Testis (tissue), 3 donors: ENCODE data around the gene ACAD11. TPM values are rescaled to one million over a fixed set of nuclear protein-coding genes. Genes with fewer than 3 reads are reported as not detected.
"Not testable (repeated sequence)": the region's sequence is repeated elsewhere in the genome, so short reads cannot be mapped to it uniquely, and the experiment has no call there.

Source experiments
- DNase-seq: peaks from one replicate; pipeline ENCODE4 v3.0.0-alpha.2; 2019
- H3K27ac ChIP-seq, 2 donors: fragments of 200-600 bp; sonication (generic); one replicate each; pipeline ENCODE4 v1.5.1; 2019
- H3K27me3 ChIP-seq: fragments of 200-600 bp; sonication (generic); one replicate; pipeline ENCODE4 v1.5.1; 2019
- H3K36me3 ChIP-seq: fragments of 200-600 bp; sonication (generic); one replicate; pipeline ENCODE4 v1.5.1; 2017; ENCODE audit warnings: low read depth; ENCODE audit errors: missing control alignments
- H3K4me1 ChIP-seq: fragments of 200-600 bp; sonication (generic); one replicate; pipeline ENCODE4 v1.5.1; 2019
- H3K4me3 ChIP-seq, 2 donors: fragments of 200-600 bp; sonication (generic); one replicate each; pipeline ENCODE4 v1.5.1; 2017 to 2019
- H3K9me3 ChIP-seq: fragments of 200-600 bp; sonication (generic); one replicate; pipeline ENCODE4 v1.5.1; 2017
- CTCF ChIP-seq, 3 experiments: fragments of 450-650 bp in 2 of 3; fragments of 200-600 bp in 1 of 3; sonication (generic) in 1 of 3; IDR thresholded peaks; one replicate each; pipeline ENCODE4 v1.5.1; 2016 to 2019; ENCODE audit warnings: antibody characterized with exemption in 3 of 3, mild to moderate bottlenecking in 2 of 3, moderate library complexity in 1 of 3
- POLR2A ChIP-seq: fragments of 450-650 bp; IDR thresholded peaks from one replicate; pipeline ENCODE4 v1.6.1; 2017; ENCODE audit warnings: antibody characterized with exemption, mild to moderate bottlenecking, moderate library complexity
- WGBS, 2 donors: methylation state at CpG; one replicate each; pipeline ENCODE4 v1.1.5; 2018; 5-methylcytosine and 5-hydroxymethylcytosine counted together
- intact Hi-C: fragments of 100-400 bp; cut with DNase I; formaldehyde crosslinking; loops from one replicate; pipeline ENCODE4 v1.15.1; 2023; ENCODE audit warnings: low total_unique reads
- polyA plus RNA-seq: library from polyadenylated mRNA; stranded (reverse); fragments of 350-450 nt; fragmentation: Illumina TruSeq; extraction: RNeasy Lipid Tissue Mini Kit (QIAGEN cat#74804); gene quantifications from one replicate; pipeline ENCODE4 v1.2.3, GENCODE V29; 2014; ENCODE audit warnings: low read depth, low replicate concordance; ENCODE audit not compliant: insufficient read depth
- total RNA-seq, 2 donors: library from RNA; depleted of rRNA; stranded (reverse); fragments of >200 nt; gene quantifications; one replicate each; pipeline ENCODE4 v1.2.3, GENCODE V29; 2016

Gene ACAD11
- total and polyA plus RNA-seq, 3 donors from 2014 or later, result 26.1 to 37.9 (median 37.2) TPM

GRCh38 chr3:132605374-132605792 lies 54.2 kb downstream of the ACAD11 start:
- intact Hi-C loops, result no loop called here
- TF ChIP-seq CTCF (IDR thresholded peaks at IDR 0.05) (no peak), POLR2A (no peak)
- Histone ChIP-seq H3K9me3 (no peaks in the 10 kb centered on the region), H3K4me3 (no peak overlapping the region), H3K27me3 (no peaks in the 10 kb centered on the region), H3K4me1 (no peaks in the 10 kb centered on the region), H3K36me3 (no peaks in the 10 kb centered on the region), H3K27ac (no peak overlapping the region)
- no peak for DNase-seq
- WGBS, 2 donors, result 55 to 60% methylated on average over 2 of the region's 2 CpGs

GRCh38 chr3:132600614-132601013 lies 59.0 kb downstream of the ACAD11 start:
- intact Hi-C loops, H3K4me1 ChIP-seq, H3K36me3 ChIP-seq, DNase-seq, H3K27ac ChIP-seq, H3K27me3 ChIP-seq, H3K9me3 ChIP-seq, H3K4me3 ChIP-seq: not testable (repeated sequence)
- no CpG with 5 or more reads among the region's 1 CpG for WGBS, 2 donors

- H3K4me3 ChIP-seq, result no peak overlapping the region
- no peaks in the 10 kb centered on the region for H3K36me3 ChIP-seq
Observed at GRCh38 chr3:132598181-132598580, 61.4 kb downstream of the ACAD11 start.

GRCh38 chr3:132597660-132598059 lies 61.9 kb downstream of the ACAD11 start:
- WGBS, 2 donors, result 55 to 60% methylated on average over 2 of the region's 2 CpGs
- no peak overlapping the region for H3K4me3 ChIP-seq

More at GRCh38 chr3:132598181-132598580, 61.4 kb downstream of the ACAD11 start:
- TF ChIP-seq POLR2A (no peak), CTCF (IDR thresholded peaks at IDR 0.05) (no peak)
- Histone ChIP-seq H3K27ac (no peak overlapping the region), H3K4me1 (no peaks in the 10 kb centered on the region), H3K27me3 (no peaks in the 10 kb centered on the region), H3K9me3 (no peaks in the 10 kb centered on the region)
- intact Hi-C loops, result no loop called here
- DNase-seq, result no peak
- WGBS, 2 donors, result 64 to 72% methylated on average over 3 of the region's 3 CpGs

GRCh38 chr3:132596816-132597433 lies 62.7 kb downstream of the ACAD11 start, which contains the start of gene ACKR4:
TSS of gene ACKR4 (plus strand) at chr3:132597270. CDS start at chr3:132600398, 3,128 bp downstream.
- H3K4me1 ChIP-seq, result no peaks in the 10 kb centered on the region
- H3K4me3 ChIP-seq, result no peak within 1 kb of the TSS
- no peaks in the 10 kb centered on the region for H3K27me3 ChIP-seq
- no peaks in the 10 kb centered on the region for H3K9me3 ChIP-seq
- H3K27ac ChIP-seq, result no peak within 1 kb of the TSS
- no peak for DNase-seq
- TF ChIP-seq POLR2A, result no peak
- no peak for TF ChIP-seq CTCF (IDR thresholded peaks at IDR 0.05)
- 50 to 52% methylated on average over 2 of the region's 2 CpGs for WGBS, 2 donors
- intact Hi-C loops, result no loop called here
- H3K36me3 ChIP-seq, result no peaks in the 10 kb centered on the region

More at GRCh38 chr3:132597660-132598059, 61.9 kb downstream of the ACAD11 start:
- H3K27me3 ChIP-seq, result no peaks in the 10 kb centered on the region
- H3K4me1 ChIP-seq, result no peaks in the 10 kb centered on the region
- no peaks in the 10 kb centered on the region for H3K9me3 ChIP-seq
- no peak overlapping the region for H3K27ac ChIP-seq
- no peak for TF ChIP-seq POLR2A
- TF ChIP-seq CTCF (IDR thresholded peaks at IDR 0.05), result no peak
- intact Hi-C loops, result no loop called here
- no peaks in the 10 kb centered on the region for H3K36me3 ChIP-seq
- no peak for DNase-seq
